Measurements from ENCODE around the gene HDGFL3.

DNA sequence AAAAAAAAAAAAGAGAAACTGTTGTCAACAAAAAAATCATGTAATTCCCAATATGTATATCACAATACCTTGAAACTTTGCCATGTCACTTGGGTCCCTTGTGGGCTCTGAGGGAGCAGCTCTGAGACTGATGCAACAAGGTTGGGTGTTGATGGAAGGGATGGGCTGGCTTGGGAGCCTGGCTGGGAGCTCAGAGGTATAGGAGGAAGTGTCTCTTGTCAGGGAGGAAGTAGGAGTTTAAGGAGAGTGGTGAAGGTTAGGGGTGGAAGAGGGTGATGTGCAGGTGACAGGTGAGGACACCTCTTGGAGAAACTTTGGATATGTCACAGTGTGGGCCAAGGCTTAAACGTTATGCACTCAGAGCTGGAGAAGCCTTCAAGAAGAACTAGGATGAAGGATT, 102.2 kb downstream of the HDGFL3 start:
- TF ChIP-seq, protein P1, sequence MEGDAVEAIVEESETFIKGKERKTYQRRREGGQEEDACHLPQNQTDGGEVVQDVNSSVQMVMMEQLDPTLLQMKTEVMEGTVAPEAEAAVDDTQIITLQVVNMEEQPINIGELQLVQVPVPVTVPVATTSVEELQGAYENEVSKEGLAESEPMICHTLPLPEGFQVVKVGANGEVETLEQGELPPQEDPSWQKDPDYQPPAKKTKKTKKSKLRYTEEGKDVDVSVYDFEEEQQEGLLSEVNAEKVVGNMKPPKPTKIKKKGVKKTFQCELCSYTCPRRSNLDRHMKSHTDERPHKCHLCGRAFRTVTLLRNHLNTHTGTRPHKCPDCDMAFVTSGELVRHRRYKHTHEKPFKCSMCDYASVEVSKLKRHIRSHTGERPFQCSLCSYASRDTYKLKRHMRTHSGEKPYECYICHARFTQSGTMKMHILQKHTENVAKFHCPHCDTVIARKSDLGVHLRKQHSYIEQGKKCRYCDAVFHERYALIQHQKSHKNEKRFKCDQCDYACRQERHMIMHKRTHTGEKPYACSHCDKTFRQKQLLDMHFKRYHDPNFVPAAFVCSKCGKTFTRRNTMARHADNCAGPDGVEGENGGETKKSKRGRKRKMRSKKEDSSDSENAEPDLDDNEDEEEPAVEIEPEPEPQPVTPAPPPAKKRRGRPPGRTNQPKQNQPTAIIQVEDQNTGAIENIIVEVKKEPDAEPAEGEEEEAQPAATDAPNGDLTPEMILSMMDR (IDR thresholded peaks at IDR 0.05) = no peak
- no peak for TF ChIP-seq POLR2A (IDR thresholded peaks at IDR 0.05)

Measured in esophagus squamous epithelium (tissue), 4 donors.